ENCODE data around the gene RAD51B. TPM values are rescaled to one million over a fixed set of nuclear protein-coding genes. Genes with fewer than 3 reads are reported as not detected.
"Not testable (repeated sequence)": the region's sequence is repeated elsewhere in the genome, so short reads cannot be mapped to it uniquely, and the experiment has no call there.

The RAD51B gene
- total RNA-seq, 5 donors from 2014 or later (not counting 1 experiment from before 2014, with no cell fraction given), result 25.4 to 47.9 (median 30.0) TPM

DNA sequence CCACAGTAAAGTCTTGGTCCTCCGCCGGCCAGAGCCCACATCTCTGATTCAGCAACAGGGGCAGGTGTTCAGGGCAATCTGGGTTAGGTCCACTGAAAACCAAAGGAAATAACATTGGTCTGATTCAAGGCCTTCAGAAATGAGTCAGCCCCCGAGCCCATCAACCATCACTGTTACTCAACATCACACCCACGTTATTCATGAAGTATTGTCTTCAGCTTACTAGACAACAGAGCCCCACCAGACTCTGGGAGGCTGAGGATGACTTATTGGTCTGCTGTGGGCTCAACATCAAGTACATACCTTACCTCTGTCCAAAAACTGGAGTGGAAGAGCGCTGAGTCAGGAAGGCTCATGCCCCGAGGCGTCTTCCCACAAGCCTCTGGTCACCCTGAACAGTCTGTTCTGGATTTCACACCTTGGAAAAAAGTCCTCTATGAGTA, 875.8 kb downstream of the RAD51B start:
- Histone ChIP-seq H3K36me3 (ENCODE audit: control insufficient read depth in 2 of 2, extremely low read depth in 1 of 2, insufficient read depth in 1 of 2, low read length in 1 of 2) (no peaks in the 10 kb centered on the region), H3K27ac (ENCODE audit: low read length) (no peak overlapping the region), H3K27me3 (replicated peaks in 1 of 2; ENCODE audit: control insufficient read depth in 2 of 2, extremely low read depth in 1 of 2, insufficient read depth in 2 of 2, low read length in 1 of 2) (no peaks in the 10 kb centered on the region), H3K9me3 (no peaks in the 10 kb centered on the region), H3K4me1 (ENCODE audit: control insufficient read depth in 1 of 2, extremely low read depth in 1 of 2, insufficient read depth in 2 of 2, low read length in 2 of 2) (peaks cover 0 to 15% of the 10 kb centered on the region in 2 experiments), H3K4me3 (ENCODE audit: control insufficient read depth in 1 of 2, extremely low read depth in 1 of 2, low read length in 1 of 2) (no peak overlapping the region)
- POLR2A ChIA-PET, result no interaction called here
- peak in 2 of 4 experiments; percentile 30 to 71 for ATAC-seq (replicated peaks in 1 of 4)
- H3K36me3 Mint-ChIP-seq, result no peaks in the 10 kb centered on the region
- peak in 1 of 35 experiments; percentile 29 for DNase-seq
- peaks cover 0 to 4% (median 0%) of the 10 kb centered on the region in 3 donors for H3K9me3 Mint-ChIP-seq
- H3K27me3 Mint-ChIP-seq, result no peaks in the 10 kb centered on the region
- no peak overlapping the region for H3K4me3 Mint-ChIP-seq
- H3K4me1 Mint-ChIP-seq, result peaks cover 11 to 26% (median 20%) of the 10 kb centered on the region in 3 donors
- peak overlapping the region; percentile 33 to 56 for H3K27ac Mint-ChIP-seq
- CTCF ChIA-PET, result no interaction called here
- WGBS (ENCODE audit: insufficient coverage), result 68% methylated on average over 2 of the region's 7 CpGs

DNA sequence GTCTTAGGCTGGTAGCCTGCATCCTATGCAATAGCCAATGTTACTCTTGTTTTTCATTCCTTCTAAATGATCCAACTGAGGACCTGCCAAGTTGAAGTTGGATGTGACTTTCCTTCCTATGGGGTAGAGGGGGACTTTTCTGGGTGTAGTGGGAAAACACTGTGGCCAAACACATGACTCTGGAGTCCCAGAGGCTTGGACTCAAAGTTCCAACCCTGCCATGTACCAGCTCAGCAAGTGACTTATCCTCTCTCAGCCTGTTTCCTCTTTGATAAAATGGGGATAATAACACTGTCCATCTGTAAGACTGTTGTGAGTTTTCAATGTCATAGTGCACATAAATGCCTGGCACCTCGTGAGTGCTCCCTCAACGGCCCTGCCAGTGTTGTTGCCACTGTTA, 876.3 kb downstream of the RAD51B start:
- no CpG with 5 or more reads among the region's 2 CpGs for WGBS (ENCODE audit: insufficient coverage)
- Mint-ChIP-seq H3K4me3 (no peak overlapping the region), H3K27ac (no peak overlapping the region), H3K36me3 (peaks cover 1% of the 10 kb centered on the region), H3K4me1 (peaks cover 11 to 26% (median 20%) of the 10 kb centered on the region in 3 donors), H3K27me3 (no peaks in the 10 kb centered on the region), H3K9me3 (peaks cover 1 to 7% (median 4%) of the 10 kb centered on the region in 3 donors)
- DNase-seq, result peak in 1 of 35 experiments; percentile 2
- no peak overlapping the region for H3K27ac ChIP-seq (ENCODE audit: low read length)
- no peaks in the 10 kb centered on the region for H3K27me3 ChIP-seq (replicated peaks in 1 of 2; ENCODE audit: control insufficient read depth in 2 of 2, extremely low read depth in 1 of 2, insufficient read depth in 2 of 2, low read length in 1 of 2)
- no peak overlapping the region for H3K4me3 ChIP-seq (ENCODE audit: control insufficient read depth in 1 of 2, extremely low read depth in 1 of 2, low read length in 1 of 2)
- ATAC-seq (replicated peaks in 1 of 4), result no peak
- ChIA-PET POLR2A (no interaction called here), CTCF (no interaction called here)
- no peaks in the 10 kb centered on the region for H3K9me3 ChIP-seq
- peaks cover 0 to 15% of the 10 kb centered on the region in 2 experiments for H3K4me1 ChIP-seq (ENCODE audit: control insufficient read depth in 1 of 2, extremely low read depth in 1 of 2, insufficient read depth in 2 of 2, low read length in 2 of 2)
- H3K36me3 ChIP-seq (ENCODE audit: control insufficient read depth in 2 of 2, extremely low read depth in 1 of 2, insufficient read depth in 1 of 2, low read length in 1 of 2), result no peaks in the 10 kb centered on the region

DNA sequence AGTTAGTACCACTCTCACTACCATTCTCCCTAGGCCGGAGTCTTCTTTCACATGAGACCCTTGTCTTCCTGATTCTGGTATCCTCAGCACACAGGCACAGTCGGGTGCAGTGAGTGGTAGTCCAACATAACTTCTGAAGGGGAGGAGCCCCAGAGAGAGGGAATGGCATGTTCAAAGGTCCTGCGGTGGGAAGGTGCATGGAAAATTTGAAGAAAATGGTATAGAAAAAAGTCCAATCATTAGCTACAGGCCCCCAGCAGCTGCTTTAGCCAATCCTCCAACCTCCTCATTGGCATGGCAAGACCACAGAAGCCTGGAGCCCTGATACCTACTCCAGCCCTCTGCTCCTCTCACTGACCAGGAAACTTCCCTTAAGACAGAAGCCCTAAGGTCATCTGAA, 876.7 kb downstream of the RAD51B start:
- no CpG with 5 or more reads among the region's 3 CpGs for WGBS (ENCODE audit: insufficient coverage)
- DNase-seq (no peak), ATAC-seq (replicated peaks in 1 of 4) (no peak)
- Mint-ChIP-seq H3K9me3 (peaks cover 5 to 11% (median 7%) of the 10 kb centered on the region in 3 donors), H3K27me3 (no peaks in the 10 kb centered on the region), H3K4me3 (no peak overlapping the region), H3K4me1 (peaks cover 11 to 26% (median 21%) of the 10 kb centered on the region in 3 donors), H3K27ac (no peak overlapping the region), H3K36me3 (peaks cover 5% of the 10 kb centered on the region)
- no peaks in the 10 kb centered on the region for H3K27me3 ChIP-seq (replicated peaks in 1 of 2; ENCODE audit: control insufficient read depth in 2 of 2, extremely low read depth in 1 of 2, insufficient read depth in 2 of 2, low read length in 1 of 2)
- H3K36me3 ChIP-seq (ENCODE audit: control insufficient read depth in 2 of 2, extremely low read depth in 1 of 2, insufficient read depth in 1 of 2, low read length in 1 of 2), result no peaks in the 10 kb centered on the region
- H3K9me3 ChIP-seq, result no peaks in the 10 kb centered on the region
- POLR2A ChIA-PET, result no interaction called here
- CTCF ChIA-PET, result no interaction called here
- no peak overlapping the region for H3K4me3 ChIP-seq (ENCODE audit: control insufficient read depth in 1 of 2, extremely low read depth in 1 of 2, low read length in 1 of 2)
- peaks cover 0 to 15% of the 10 kb centered on the region in 2 experiments for H3K4me1 ChIP-seq (ENCODE audit: control insufficient read depth in 1 of 2, extremely low read depth in 1 of 2, insufficient read depth in 2 of 2, low read length in 2 of 2)
- H3K27ac ChIP-seq (ENCODE audit: low read length), result no peak overlapping the region

DNA sequence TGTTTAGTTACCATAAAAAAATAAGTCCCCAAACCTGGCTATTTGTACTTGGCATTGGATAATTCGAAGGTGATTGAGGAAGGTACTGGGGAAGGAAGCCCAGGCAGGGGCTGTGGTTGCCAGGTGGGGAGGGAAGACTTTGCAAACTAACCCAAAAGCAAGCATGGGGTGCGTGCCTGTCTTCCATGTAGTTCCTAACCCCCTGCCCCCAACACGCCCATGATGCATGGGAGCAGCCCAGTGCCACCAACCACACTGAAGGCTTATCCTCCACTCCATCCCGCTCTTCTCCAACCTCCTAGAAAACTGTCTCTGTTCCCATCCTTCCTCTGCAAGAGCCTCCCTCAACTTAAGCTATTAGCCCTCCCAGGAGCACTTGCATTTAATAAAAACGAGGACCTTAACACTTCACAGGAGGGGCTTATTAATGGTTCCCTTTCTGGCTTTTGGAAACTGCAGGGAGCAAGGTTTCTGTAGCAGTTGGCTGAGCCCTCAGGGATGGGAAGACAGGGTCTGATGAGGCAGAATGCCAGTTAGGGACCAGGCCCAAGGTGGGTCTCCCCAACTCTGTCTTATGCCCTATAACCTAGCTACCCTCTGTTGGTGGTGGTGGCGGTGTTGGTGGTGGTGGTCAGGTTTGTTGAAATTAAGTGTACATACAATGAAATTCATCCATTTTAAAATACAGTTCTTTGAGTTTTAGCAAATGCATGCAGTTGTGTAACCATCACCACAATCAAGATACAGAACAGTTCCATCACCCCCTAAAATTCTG, 877.3 kb downstream of the RAD51B start:
- Histone ChIP-seq H3K36me3 (ENCODE audit: control insufficient read depth in 2 of 2, extremely low read depth in 1 of 2, insufficient read depth in 1 of 2, low read length in 1 of 2) (no peaks in the 10 kb centered on the region), H3K4me3 (ENCODE audit: control insufficient read depth in 1 of 2, extremely low read depth in 1 of 2, low read length in 1 of 2) (no peak overlapping the region), H3K9me3 (no peaks in the 10 kb centered on the region), H3K4me1 (ENCODE audit: control insufficient read depth in 1 of 2, extremely low read depth in 1 of 2, insufficient read depth in 2 of 2, low read length in 2 of 2) (peaks cover 0 to 15% of the 10 kb centered on the region in 2 experiments), H3K27ac (ENCODE audit: low read length) (no peak overlapping the region), H3K27me3 (replicated peaks in 1 of 2; ENCODE audit: control insufficient read depth in 2 of 2, extremely low read depth in 1 of 2, insufficient read depth in 2 of 2, low read length in 1 of 2) (no peaks in the 10 kb centered on the region)
- Mint-ChIP-seq H3K27ac (no peak overlapping the region), H3K4me1 (peaks cover 11 to 26% (median 21%) of the 10 kb centered on the region in 3 donors), H3K27me3 (no peaks in the 10 kb centered on the region), H3K9me3 (peaks cover 6 to 12% (median 7%) of the 10 kb centered on the region in 3 donors), H3K4me3 (no peak overlapping the region), H3K36me3 (peaks cover 5% of the 10 kb centered on the region)
- WGBS (ENCODE audit: insufficient coverage), result 100% methylated on average over 1 of the region's 6 CpGs
- DNase-seq, result peak in 1 of 35 experiments; percentile 3
- CTCF ChIA-PET, result no interaction called here
- POLR2A ChIA-PET, result no interaction called here
- no peak for ATAC-seq (replicated peaks in 1 of 4)

DNA sequence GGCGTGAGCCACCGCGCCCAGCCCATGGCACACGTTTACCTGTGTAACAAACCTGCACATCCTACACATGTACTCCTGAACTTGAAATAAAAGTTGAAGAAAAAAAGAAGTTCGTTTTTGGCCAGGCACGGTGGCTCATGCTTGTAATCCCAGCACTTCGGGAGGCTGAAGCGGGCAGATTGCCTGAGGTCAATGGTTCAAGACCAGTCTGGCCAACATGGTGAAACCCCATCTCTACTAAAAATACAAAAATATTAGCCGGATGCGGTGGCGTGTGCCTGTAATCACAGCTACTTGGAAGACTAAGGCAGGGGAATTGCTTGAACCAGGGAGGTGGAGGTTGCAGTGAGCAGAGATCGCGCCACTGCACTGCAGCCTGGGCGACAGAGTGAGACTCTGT, 879.2 kb downstream of the RAD51B start:
- CTCF ChIA-PET, POLR2A ChIA-PET: not testable (repeated sequence)

DNA sequence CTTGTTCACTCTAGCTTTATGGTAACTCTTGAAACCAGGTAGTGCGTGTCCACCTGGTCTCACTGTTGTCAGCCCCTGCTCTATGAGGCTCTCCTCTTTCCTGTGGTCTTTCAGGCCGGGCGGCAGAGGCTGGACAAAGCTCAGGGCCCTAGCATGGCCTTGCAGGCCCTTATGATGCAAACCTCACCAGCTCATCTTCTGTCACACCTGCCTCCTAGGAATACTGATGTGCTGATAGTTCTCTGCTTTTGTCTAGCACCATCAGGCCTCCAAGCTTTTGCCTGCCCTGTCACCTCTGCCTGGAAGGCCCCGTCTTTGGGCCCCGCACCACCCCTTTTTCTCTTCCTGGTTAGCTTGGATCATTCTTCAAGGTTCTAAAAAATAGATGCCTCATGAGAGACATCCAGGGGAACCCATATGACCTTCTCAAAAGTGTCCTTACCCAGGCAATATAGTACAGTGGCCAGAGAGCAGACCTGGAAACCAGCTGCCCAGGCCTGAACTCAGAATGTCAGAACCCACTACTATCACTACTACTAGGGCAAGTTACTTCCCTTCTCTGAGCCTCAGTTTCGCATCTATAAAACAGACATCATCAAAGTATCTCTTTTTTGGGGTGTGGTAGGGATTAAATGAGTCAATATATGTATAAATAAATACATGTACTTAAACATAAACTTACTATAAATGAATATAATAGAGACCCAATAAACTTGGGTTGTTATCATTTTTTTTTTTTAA, 881.6 kb downstream of the RAD51B start:
- 95% methylated on average over 5 of the region's 6 CpGs for WGBS (ENCODE audit: insufficient coverage)
- DNase-seq (no peak), ATAC-seq (replicated peaks in 1 of 4) (no peak)
- peaks cover 1 to 9% (median 4%) of the 10 kb centered on the region in 3 donors for H3K4me1 Mint-ChIP-seq
- Histone ChIP-seq H3K9me3 (no peaks in the 10 kb centered on the region), H3K4me1 (ENCODE audit: control insufficient read depth in 1 of 2, extremely low read depth in 1 of 2, insufficient read depth in 2 of 2, low read length in 2 of 2) (peaks cover 0 to 19% of the 10 kb centered on the region in 2 experiments), H3K4me3 (ENCODE audit: control insufficient read depth in 1 of 2, extremely low read depth in 1 of 2, low read length in 1 of 2) (no peak overlapping the region), H3K27me3 (replicated peaks in 1 of 2; ENCODE audit: control insufficient read depth in 2 of 2, extremely low read depth in 1 of 2, insufficient read depth in 2 of 2, low read length in 1 of 2) (no peaks in the 10 kb centered on the region), H3K36me3 (ENCODE audit: control insufficient read depth in 2 of 2, extremely low read depth in 1 of 2, insufficient read depth in 1 of 2, low read length in 1 of 2) (no peaks in the 10 kb centered on the region), H3K27ac (ENCODE audit: low read length) (no peak overlapping the region)
- H3K36me3 Mint-ChIP-seq, result peaks cover 5% of the 10 kb centered on the region
- no peaks in the 10 kb centered on the region for H3K27me3 Mint-ChIP-seq
- ChIA-PET POLR2A (no interaction called here), CTCF (no interaction called here)
- H3K27ac Mint-ChIP-seq, result no peak overlapping the region
- peaks cover 6 to 12% (median 7%) of the 10 kb centered on the region in 3 donors for H3K9me3 Mint-ChIP-seq
- H3K4me3 Mint-ChIP-seq, result no peak overlapping the region

More for the DNA sequence above, 879.2 kb downstream of the RAD51B start:
- not testable (repeated sequence) for H3K36me3 ChIP-seq (ENCODE audit: control insufficient read depth in 2 of 2, extremely low read depth in 1 of 2, insufficient read depth in 1 of 2, low read length in 1 of 2); H3K4me3 ChIP-seq (ENCODE audit: control insufficient read depth in 1 of 2, extremely low read depth in 1 of 2, low read length in 1 of 2); DNase-seq; H3K27me3 Mint-ChIP-seq; H3K36me3 Mint-ChIP-seq; H3K9me3 ChIP-seq; H3K4me3 Mint-ChIP-seq; ATAC-seq (replicated peaks in 1 of 4); H3K27me3 ChIP-seq (replicated peaks in 1 of 2; ENCODE audit: control insufficient read depth in 2 of 2, extremely low read depth in 1 of 2, insufficient read depth in 2 of 2, low read length in 1 of 2); H3K27ac Mint-ChIP-seq; H3K27ac ChIP-seq (ENCODE audit: low read length)
- Mint-ChIP-seq H3K4me1 (peaks cover 11 to 21% (median 19%) of the 10 kb centered on the region in 3 donors), H3K9me3 (peaks cover 6 to 12% (median 7%) of the 10 kb centered on the region in 3 donors)
- H3K4me1 ChIP-seq (ENCODE audit: control insufficient read depth in 1 of 2, extremely low read depth in 1 of 2, insufficient read depth in 2 of 2, low read length in 2 of 2), result peaks cover 0 to 30% of the 10 kb centered on the region in 2 experiments
- whole genome bisulfite sequencing (ENCODE audit: insufficient coverage), result 100% methylated on average over 3 of the region's 14 CpGs
